ENCODE measurements around the gene VAMP3. TPM values are rescaled to one million over a fixed set of nuclear protein-coding genes. Genes with fewer than 3 reads are reported as not detected.
"Not testable (repeated sequence)": the region's sequence is repeated elsewhere in the genome, so short reads cannot be mapped to it uniquely, and the experiment has no call there.

The VAMP3 gene
- total RNA-seq, 1 donor from 2014 or later, result 31.8 TPM

DNA sequence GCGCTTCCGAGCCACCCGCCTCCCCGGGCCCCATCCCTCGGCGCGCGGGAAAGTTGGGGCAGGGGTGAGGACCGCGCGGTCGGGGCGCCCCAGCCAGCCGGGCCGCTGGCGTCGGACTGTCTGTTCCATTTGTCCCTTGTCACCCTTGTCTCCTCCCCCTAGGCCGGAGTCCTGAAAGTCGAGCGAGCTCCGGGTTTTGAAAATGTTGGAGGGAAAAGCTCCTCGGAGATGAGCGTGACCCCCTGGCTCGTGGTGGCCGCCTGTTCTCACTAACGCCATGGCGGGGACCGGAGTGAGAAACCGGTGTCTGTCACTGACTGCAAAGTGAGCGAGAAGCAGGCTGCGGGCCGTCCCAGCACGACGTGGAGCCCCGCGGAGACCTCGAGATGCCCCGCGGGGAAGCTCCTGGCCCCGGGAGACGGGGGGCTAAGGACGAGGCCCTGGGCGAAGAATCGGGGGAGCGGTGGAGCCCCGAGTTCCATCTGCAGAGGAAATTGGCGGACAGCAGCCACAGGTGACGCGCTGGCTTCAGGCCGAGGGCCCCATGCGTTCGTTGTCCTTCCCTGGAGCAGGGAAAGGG, 13.5 kb downstream of the VAMP3 start:
- TF ChIP-seq, protein P1, sequence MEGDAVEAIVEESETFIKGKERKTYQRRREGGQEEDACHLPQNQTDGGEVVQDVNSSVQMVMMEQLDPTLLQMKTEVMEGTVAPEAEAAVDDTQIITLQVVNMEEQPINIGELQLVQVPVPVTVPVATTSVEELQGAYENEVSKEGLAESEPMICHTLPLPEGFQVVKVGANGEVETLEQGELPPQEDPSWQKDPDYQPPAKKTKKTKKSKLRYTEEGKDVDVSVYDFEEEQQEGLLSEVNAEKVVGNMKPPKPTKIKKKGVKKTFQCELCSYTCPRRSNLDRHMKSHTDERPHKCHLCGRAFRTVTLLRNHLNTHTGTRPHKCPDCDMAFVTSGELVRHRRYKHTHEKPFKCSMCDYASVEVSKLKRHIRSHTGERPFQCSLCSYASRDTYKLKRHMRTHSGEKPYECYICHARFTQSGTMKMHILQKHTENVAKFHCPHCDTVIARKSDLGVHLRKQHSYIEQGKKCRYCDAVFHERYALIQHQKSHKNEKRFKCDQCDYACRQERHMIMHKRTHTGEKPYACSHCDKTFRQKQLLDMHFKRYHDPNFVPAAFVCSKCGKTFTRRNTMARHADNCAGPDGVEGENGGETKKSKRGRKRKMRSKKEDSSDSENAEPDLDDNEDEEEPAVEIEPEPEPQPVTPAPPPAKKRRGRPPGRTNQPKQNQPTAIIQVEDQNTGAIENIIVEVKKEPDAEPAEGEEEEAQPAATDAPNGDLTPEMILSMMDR (IDR thresholded peaks at IDR 0.05), result no peak
- ATAC-seq (ENCODE audit: low read depth) (no peak), DNase-seq (no peak)
- H3K27me3 Mint-ChIP-seq, result no peaks in the 10 kb centered on the region
- POLR2A ChIA-PET, result no interaction called here
- H3K9me3 Mint-ChIP-seq, result no peaks in the 10 kb centered on the region
- H3K4me3 Mint-ChIP-seq, result peak overlapping the region; percentile 32
- H3K4me1 Mint-ChIP-seq, result peaks cover 26% of the 10 kb centered on the region
- peaks cover 20% of the 10 kb centered on the region for H3K36me3 Mint-ChIP-seq (ENCODE audit: low read depth)
- CTCF ChIA-PET, result no interaction called here
- H3K27ac Mint-ChIP-seq, result no peak overlapping the region
- intact Hi-C loops (cut with micrococcal nuclease), result loop anchor here (5.0 to 10.0 kb wide), 4 partner anchors 178 to 1170 kb away; partner anchors contain the start of genes ENO1, ERRFI1, PARK7 and PHF13

DNA sequence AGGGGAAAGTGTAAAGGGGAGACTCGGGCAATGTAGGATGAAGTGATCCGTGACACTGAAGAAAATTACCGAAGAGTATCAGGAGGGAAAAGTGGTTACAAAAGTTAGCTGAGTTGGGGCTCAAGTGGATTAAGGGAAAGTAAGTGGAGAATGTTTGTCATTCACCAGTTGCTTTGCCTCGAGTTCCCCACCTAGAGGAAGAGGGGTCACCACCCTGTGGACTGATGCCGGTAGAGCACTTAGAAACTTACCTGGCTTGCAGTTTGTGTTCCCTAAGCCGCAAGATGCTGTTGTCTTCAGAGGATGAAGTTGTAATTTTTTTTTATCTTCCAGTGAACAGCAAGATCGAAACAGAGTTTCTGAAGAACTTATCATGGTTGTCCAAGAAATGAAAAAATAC, 14.0 kb downstream of the VAMP3 start:
- CTCF ChIA-PET, result no interaction called here
- Mint-ChIP-seq H3K27me3 (no peaks in the 10 kb centered on the region), H3K4me3 (peak overlapping the region; percentile 30), H3K36me3 (ENCODE audit: low read depth) (peaks cover 19% of the 10 kb centered on the region), H3K9me3 (peaks cover 3% of the 10 kb centered on the region), H3K4me1 (peaks cover 26% of the 10 kb centered on the region), H3K27ac (no peak overlapping the region)
- TF ChIP-seq, protein P1 (IDR thresholded peaks at IDR 0.05), result no peak
- POLR2A ChIA-PET, result no interaction called here
- intact Hi-C loops (cut with micrococcal nuclease), result loop anchor here (10.0 kb wide), 2 partner anchors 1090 to 1170 kb away; partner anchors contain the start of genes ENO1 and PHF13
- ATAC-seq (ENCODE audit: low read depth) (no peak), DNase-seq (no peak)

DNA sequence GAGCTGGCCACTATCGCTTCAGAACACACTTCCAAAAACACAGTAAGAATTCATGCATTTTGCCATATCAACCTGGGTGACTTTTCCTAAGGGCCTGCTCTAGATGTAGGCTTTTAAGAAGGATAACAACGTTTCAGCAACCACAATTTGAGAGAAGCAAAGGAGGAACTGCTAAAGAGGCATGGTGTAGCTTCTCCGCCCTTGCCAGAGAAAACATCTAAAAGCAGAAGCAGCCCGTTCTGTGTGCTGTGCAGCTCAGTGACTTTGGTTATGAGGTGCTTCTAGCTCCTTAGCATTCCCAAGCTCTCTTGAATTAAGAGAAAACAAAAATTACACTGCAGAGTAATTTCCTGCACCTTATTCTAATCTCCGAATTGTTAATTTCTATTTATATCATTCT, 15.7 kb downstream of the VAMP3 start:
- CTCF ChIA-PET, result interaction anchor here (1.2 kb wide), 1 partner anchor 34 kb away, joined by 3 read pairs; no protein-coding TSS in a partner anchor
- no peak for DNase-seq
- ATAC-seq (ENCODE audit: low read depth), result no peak
- intact Hi-C loops (cut with micrococcal nuclease), result loop anchor here (10.0 kb wide), 2 partner anchors 1088 to 1172 kb away; partner anchors contain the start of genes ENO1 and PHF13
- peaks cover 17% of the 10 kb centered on the region for H3K36me3 Mint-ChIP-seq (ENCODE audit: low read depth)
- H3K27ac Mint-ChIP-seq, result no peak overlapping the region
- no peaks in the 10 kb centered on the region for H3K27me3 Mint-ChIP-seq
- H3K9me3 Mint-ChIP-seq, result peaks cover 9% of the 10 kb centered on the region
- H3K4me3 Mint-ChIP-seq, result no peak overlapping the region
- POLR2A ChIA-PET, result no interaction called here
- TF ChIP-seq, protein P1 (IDR thresholded peaks at IDR 0.05), result no peak
- H3K4me1 Mint-ChIP-seq, result peaks cover 21% of the 10 kb centered on the region

DNA sequence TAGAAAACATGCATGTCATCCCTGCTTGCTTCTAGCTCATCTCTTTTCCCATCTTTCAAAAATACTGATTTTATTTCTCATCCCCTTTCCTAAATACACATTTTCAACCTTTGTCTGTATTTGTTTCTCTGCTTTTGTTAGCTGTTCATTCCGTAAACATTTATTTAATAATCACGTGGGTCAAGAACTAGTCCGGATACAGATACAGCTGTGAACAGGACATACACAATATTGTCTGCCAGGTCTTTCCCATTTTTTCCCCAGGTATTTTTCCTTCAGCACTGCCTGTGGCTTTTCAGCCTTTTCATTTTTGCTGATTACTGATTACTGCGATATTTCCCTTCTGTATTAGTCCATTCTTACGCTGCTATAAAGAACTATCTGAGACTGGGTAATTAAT, 18.7 kb downstream of the VAMP3 start:
- Mint-ChIP-seq H3K4me3 (no peak overlapping the region), H3K36me3 (ENCODE audit: low read depth) (peaks cover 26% of the 10 kb centered on the region), H3K27ac (no peak overlapping the region), H3K4me1 (peaks cover 8% of the 10 kb centered on the region), H3K9me3 (peaks cover 20% of the 10 kb centered on the region), H3K27me3 (no peaks in the 10 kb centered on the region)
- ATAC-seq (ENCODE audit: low read depth) (no peak), DNase-seq (no peak)
- intact Hi-C loops (cut with micrococcal nuclease), result loop anchor here (10.0 kb wide), 2 partner anchors 1085 to 1175 kb away; partner anchors contain the start of genes ENO1 and PHF13
- TF ChIP-seq, protein P1 (IDR thresholded peaks at IDR 0.05), result no peak
- CTCF ChIA-PET, result no interaction called here
- POLR2A ChIA-PET, result no interaction called here

DNA sequence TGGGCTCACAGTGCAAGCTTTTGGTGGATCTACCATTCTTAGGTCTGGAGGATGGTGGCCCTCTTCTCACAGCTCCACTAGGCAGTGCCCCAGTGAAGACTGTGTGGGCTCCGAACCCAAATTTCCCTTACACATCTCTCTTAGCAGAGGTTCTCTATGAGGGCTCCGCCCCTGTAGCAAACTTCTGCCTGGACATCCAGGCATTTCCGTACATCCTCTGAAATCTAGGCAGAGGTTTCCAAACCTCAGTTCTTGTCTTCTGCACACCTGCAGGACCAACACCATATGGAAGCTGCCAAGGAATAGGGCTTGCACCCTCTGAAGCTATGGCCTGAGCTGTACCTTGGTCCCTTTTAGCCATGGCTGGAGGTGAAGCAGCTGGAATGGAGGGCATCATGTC, 19.9 kb downstream of the VAMP3 start:
- H3K36me3 Mint-ChIP-seq (ENCODE audit: low read depth), result peaks cover 26% of the 10 kb centered on the region
- H3K27ac Mint-ChIP-seq; DNase-seq; H3K4me1 Mint-ChIP-seq; H3K27me3 Mint-ChIP-seq; ATAC-seq (ENCODE audit: low read depth); POLR2A ChIA-PET; intact Hi-C loops (cut with micrococcal nuclease); H3K4me3 Mint-ChIP-seq: not testable (repeated sequence)
- CTCF ChIA-PET, result interaction anchor here (1.4 kb wide), 1 partner anchor 11 kb away, joined by 3 read pairs; no protein-coding TSS in a partner anchor
- peaks cover 20% of the 10 kb centered on the region for H3K9me3 Mint-ChIP-seq

Data from activated B cell treated with CpG ODN at 0.5 μM for 24 hours (primary cell).